Measurements from ENCODE around the gene ST6GALNAC4.

DNA sequence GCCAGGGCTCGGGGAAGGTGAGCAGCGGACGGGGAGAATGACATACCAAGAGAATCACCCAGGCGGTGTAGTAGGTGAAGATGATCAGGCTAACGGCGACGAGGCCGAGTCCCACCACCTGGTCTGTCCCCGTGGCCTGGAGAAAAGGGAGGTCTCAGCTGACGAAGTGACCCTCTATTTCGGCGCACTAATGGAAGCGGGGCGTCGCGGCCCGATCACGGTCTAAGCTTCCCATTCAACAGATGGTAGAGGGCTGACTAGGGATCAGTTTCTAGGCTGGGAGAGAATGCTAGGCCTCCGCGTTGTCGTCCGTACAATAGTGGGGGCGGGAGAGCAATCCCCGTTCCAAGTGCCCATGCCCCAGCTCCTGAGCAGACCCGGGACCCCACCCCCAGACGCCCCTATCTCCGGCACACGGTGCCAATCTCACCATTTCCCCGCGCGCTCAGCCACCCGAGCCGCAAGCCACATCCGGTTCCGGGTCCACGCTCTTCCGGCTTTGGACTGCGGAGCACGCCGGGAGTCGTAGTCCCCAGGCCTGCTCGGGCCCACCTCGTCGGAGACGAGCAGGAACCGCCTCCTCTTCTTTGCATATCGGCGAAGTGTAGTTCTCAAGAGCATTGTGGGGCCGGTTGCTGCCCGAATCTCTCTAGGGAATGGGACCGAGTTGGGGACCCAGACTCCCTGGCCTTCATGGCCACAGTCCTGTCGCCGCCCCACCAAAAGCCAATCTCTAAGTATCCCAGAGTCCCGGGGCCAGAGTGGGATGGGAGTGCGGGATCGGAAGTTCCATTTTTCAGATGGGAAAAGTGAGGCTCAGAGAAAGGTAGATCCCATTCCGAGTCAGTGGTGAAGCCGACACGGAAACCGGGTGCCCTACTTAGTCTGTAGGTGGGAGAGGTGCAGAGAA, 20.8 kb upstream of the ST6GALNAC4 start, which contains the start of gene DPM2:
- TF ChIP-seq, protein P1, sequence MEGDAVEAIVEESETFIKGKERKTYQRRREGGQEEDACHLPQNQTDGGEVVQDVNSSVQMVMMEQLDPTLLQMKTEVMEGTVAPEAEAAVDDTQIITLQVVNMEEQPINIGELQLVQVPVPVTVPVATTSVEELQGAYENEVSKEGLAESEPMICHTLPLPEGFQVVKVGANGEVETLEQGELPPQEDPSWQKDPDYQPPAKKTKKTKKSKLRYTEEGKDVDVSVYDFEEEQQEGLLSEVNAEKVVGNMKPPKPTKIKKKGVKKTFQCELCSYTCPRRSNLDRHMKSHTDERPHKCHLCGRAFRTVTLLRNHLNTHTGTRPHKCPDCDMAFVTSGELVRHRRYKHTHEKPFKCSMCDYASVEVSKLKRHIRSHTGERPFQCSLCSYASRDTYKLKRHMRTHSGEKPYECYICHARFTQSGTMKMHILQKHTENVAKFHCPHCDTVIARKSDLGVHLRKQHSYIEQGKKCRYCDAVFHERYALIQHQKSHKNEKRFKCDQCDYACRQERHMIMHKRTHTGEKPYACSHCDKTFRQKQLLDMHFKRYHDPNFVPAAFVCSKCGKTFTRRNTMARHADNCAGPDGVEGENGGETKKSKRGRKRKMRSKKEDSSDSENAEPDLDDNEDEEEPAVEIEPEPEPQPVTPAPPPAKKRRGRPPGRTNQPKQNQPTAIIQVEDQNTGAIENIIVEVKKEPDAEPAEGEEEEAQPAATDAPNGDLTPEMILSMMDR (optimal IDR thresholded peaks at IDR 0.05 in 1 of 3, IDR thresholded peaks at IDR 0.05 in 1 of 3, conservative IDR thresholded peaks at IDR 0.05 in 1 of 3; ENCODE audit: extremely low read depth in 1 of 3, insufficient read depth in 2 of 3, low read length in 3 of 3) = no peak
- no peak for TF ChIP-seq EZH2 (IDR thresholded peaks at IDR 0.05; ENCODE audit: low read length)
